Central memory CD8-positive, alpha-beta T cell (primary cell): ENCODE data around the gene TOGARAM2.
A peak's percentile ranks its signal among the peaks of the same experiment; 100 is the strongest.

ENCODE experiments used
- ATAC-seq: fragments of 150-1000 bp; cut with Tn5 transposase; replicated peaks from 2 replicates; pipeline ENCODE4 v1.10.0; 2022; ENCODE audit warnings: mild to moderate bottlenecking, moderate FRiP score, moderate number of reproducible peaks; ENCODE audit not compliant: poor library complexity, severe bottlenecking; ENCODE audit errors: extremely low read depth
- DNase-seq, 2 donors: peaks; one replicate each; pipeline ENCODE4 v3.0.0; 2021; ENCODE audit warnings: low spot score in 2 of 2
- H3K27ac Mint-ChIP-seq: one replicate; pipeline ENCODE4 v1.8.0; 2022; ENCODE audit warnings: low read depth, mild to moderate bottlenecking, moderate library complexity, mixed read lengths
- H3K27me3 Mint-ChIP-seq: one replicate; pipeline ENCODE4 v1.8.0; 2022; ENCODE audit warnings: mixed read lengths
- H3K36me3 Mint-ChIP-seq: one replicate; pipeline ENCODE4 v1.8.0; 2022; ENCODE audit warnings: mild to moderate bottlenecking, moderate library complexity, mixed read lengths; ENCODE audit not compliant: insufficient read depth
- H3K4me1 Mint-ChIP-seq: one replicate; pipeline ENCODE4 v1.8.0; 2022; ENCODE audit warnings: mixed read lengths
- H3K4me3 Mint-ChIP-seq: one replicate; pipeline ENCODE4 v1.8.0; 2022; ENCODE audit warnings: mild to moderate bottlenecking, moderate library complexity, mixed read lengths
- H3K9me3 Mint-ChIP-seq: one replicate; pipeline ENCODE4 v1.8.0; 2022; ENCODE audit warnings: mixed read lengths

TOGARAM2 gene

GRCh38 chr2:28981016-28981441 is at the start of gene TOGARAM2:
Gene TOGARAM2, plus strand, starts transcription at chr2:28981298. Its CDS starts 13,537 bp downstream, at chr2:28994835.
- H3K4me3 Mint-ChIP-seq = no peak within 1 kb of the TSS
- ATAC-seq = no peak

GRCh38 chr2:28934769-28935168 is 46.3 kb upstream of the TOGARAM2 start:
- Mint-ChIP-seq H3K4me3 (no peak overlapping the region), H3K27me3 (no peaks in the 10 kb centered on the region), H3K27ac (no peak overlapping the region), H3K9me3 (no peaks in the 10 kb centered on the region), H3K36me3 (peaks cover 55% of the 10 kb centered on the region), H3K4me1 (no peaks in the 10 kb centered on the region)
- DNase-seq = no peak
- ATAC-seq = no peak

More at GRCh38 chr2:28981016-28981441, at the start of gene TOGARAM2:
- no peaks in the 10 kb centered on the region for H3K27me3 Mint-ChIP-seq
- no peak within 1 kb of the TSS for H3K27ac Mint-ChIP-seq
- DNase-seq = no peak
- no peaks in the 10 kb centered on the region for H3K4me1 Mint-ChIP-seq
- no peaks in the 10 kb centered on the region for H3K36me3 Mint-ChIP-seq
- H3K9me3 Mint-ChIP-seq = no peaks in the 10 kb centered on the region

DNA sequence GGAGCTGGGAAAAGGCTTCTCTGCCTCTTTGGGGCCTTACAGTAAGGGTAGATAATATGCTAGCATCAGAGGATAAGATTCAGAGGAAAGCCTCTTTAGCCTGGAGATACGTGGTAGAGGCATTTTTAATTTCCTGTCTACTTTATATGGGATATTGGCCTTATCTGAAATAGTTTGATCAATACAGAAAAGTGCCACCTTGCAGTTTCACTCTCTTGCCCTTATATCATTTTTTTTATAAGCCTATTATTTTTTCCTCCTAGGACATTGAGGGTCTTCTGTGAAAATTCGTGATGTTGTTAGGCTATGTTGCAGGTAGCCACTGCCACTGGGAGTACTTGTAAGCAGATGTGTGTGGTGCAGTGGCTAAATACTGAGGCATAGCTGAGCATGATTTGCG is 40.1 kb upstream of the TOGARAM2 start:
- Mint-ChIP-seq H3K4me3 (no peak overlapping the region), H3K36me3 (peaks cover 60% of the 10 kb centered on the region), H3K27ac (no peak overlapping the region), H3K27me3 (no peaks in the 10 kb centered on the region), H3K9me3 (no peaks in the 10 kb centered on the region), H3K4me1 (no peaks in the 10 kb centered on the region)
- no peak for ATAC-seq
- DNase-seq = no peak

GRCh38 chr2:28944535-28945248 is 36.4 kb upstream of the TOGARAM2 start:
- Mint-ChIP-seq H3K4me1 (no peaks in the 10 kb centered on the region), H3K27ac (peak overlapping the region; percentile 26), H3K4me3 (no peak overlapping the region), H3K27me3 (no peaks in the 10 kb centered on the region), H3K36me3 (peaks cover 52% of the 10 kb centered on the region), H3K9me3 (no peaks in the 10 kb centered on the region)
- DNase-seq (no peak), ATAC-seq (no peak)

- Mint-ChIP-seq H3K27ac (no peak overlapping the region), H3K9me3 (no peaks in the 10 kb centered on the region), H3K4me1 (no peaks in the 10 kb centered on the region), H3K4me3 (no peak overlapping the region), H3K36me3 (peaks cover 31% of the 10 kb centered on the region), H3K27me3 (no peaks in the 10 kb centered on the region)
- ATAC-seq = no peak
- no peak for DNase-seq
Measured at GRCh38 chr2:28948160-28948559, 32.9 kb upstream of the TOGARAM2 start.

GRCh38 chr2:28949190-28949589 is 31.9 kb upstream of the TOGARAM2 start:
- Mint-ChIP-seq H3K9me3 (no peaks in the 10 kb centered on the region), H3K36me3 (peaks cover 23% of the 10 kb centered on the region), H3K27me3 (no peaks in the 10 kb centered on the region), H3K4me1 (no peaks in the 10 kb centered on the region), H3K27ac (no peak overlapping the region), H3K4me3 (no peak overlapping the region)
- ATAC-seq (no peak), DNase-seq (no peak)

DNA sequence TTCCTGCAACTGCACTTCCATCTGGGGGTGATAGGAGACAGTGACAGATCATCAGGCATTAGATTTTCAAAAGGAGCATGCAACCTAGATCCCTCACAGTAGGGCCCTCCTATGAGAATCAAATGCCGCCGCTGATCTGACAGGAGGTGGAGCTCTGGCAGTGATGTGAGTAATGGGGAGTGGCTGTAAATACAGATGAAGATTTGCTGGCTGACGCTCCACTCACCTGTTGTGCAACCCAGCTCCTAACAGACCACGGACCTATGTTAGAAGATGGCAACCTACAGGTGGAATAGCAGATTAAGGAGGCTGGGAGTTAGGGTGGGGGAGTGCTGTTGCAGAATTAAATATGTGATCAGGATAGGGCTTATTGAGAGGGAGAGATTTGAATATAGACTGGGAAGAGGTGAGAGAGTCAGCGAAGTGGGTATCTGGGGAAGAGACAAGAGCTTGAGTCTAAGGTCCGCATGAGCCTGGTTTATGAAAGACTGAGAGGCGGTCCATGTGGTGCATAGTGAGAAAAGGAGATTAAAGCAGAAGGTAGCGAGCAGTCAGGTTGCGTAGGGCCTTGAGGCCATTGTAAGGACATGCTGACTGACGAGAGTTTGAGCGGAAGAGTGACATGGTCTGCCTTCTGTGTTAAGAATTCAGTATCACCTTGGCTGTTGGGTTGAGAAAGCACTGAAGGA is 31.3 kb upstream of the TOGARAM2 start:
- Mint-ChIP-seq H3K27me3 (no peaks in the 10 kb centered on the region), H3K4me3 (no peak overlapping the region), H3K9me3 (no peaks in the 10 kb centered on the region), H3K27ac (no peak overlapping the region), H3K36me3 (peaks cover 19% of the 10 kb centered on the region), H3K4me1 (no peaks in the 10 kb centered on the region)
- ATAC-seq (no peak), DNase-seq (no peak)

DNA sequence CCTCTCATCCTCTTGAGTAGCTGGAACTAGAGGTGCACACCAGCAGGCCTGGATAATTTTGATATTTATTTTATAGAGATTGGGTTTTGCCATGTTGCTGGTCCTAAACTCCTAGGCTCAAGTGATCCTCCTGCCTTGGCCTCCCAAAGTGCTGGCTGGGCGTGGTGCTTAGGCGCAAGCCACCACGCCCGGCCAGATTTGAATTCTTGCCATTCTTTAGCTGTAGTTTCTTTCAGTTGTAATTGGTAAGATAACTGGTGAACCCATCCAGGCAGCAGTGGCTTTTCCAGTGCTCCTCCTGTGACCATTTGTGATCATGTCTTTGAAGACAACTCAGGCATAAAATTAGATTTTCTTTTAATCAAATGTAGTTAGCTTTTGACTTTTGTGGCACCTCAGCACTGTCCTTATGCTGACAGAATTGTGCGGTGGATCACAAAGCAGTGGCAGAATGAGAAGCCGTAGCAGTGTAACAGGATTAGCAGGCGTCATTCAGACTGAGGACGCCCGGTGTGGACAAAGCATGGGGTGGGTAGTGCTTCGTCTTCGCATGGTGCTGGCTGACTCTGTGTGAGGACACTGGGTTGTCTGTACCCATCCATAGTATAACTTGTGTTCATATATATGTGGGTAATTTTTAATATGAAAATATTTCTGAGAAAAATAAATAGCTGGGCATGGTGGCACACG is 30.0 kb upstream of the TOGARAM2 start:
- Mint-ChIP-seq H3K4me1 (no peaks in the 10 kb centered on the region), H3K36me3 (peaks cover 13% of the 10 kb centered on the region), H3K4me3 (no peak overlapping the region), H3K9me3 (no peaks in the 10 kb centered on the region), H3K27ac (no peak overlapping the region), H3K27me3 (no peaks in the 10 kb centered on the region)
- no peak for DNase-seq
- no peak for ATAC-seq

GRCh38 chr2:28951910-28952835 is 28.9 kb upstream of the TOGARAM2 start:
- DNase-seq (no peak), ATAC-seq (no peak)
- H3K36me3 Mint-ChIP-seq = peaks cover 8% of the 10 kb centered on the region
- H3K4me3 Mint-ChIP-seq = no peak overlapping the region
- H3K4me1 Mint-ChIP-seq = no peaks in the 10 kb centered on the region
- no peak overlapping the region for H3K27ac Mint-ChIP-seq
- H3K27me3 Mint-ChIP-seq = no peaks in the 10 kb centered on the region
- no peaks in the 10 kb centered on the region for H3K9me3 Mint-ChIP-seq

- Mint-ChIP-seq H3K4me1 (no peaks in the 10 kb centered on the region), H3K36me3 (peaks cover 7% of the 10 kb centered on the region), H3K9me3 (no peaks in the 10 kb centered on the region), H3K27me3 (no peaks in the 10 kb centered on the region), H3K4me3 (no peak overlapping the region), H3K27ac (no peak overlapping the region)
- ATAC-seq (no peak), DNase-seq (no peak)
Measured at GRCh38 chr2:28952836-28953211, 28.3 kb upstream of the TOGARAM2 start.

DNA sequence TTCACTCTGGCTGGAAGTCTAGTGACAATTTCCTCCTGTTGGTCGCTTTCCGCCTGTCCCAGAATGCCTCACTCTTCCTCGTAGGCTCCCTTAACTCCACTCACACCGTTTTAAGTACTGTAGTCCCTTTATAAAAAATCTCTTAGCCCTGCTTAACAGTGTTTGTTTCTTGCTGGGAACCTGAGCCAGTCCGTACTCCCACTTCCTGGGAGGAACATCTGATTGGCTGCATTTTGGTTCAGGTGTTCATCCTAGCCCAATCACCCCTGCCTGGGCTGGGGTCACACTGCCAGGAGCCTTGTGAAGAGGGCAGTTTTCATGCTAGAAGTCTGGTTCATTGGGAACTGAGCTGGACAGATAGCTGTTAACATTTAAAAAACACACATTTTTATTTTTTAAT is 25.6 kb upstream of the TOGARAM2 start:
- Mint-ChIP-seq H3K4me3 (no peak overlapping the region), H3K9me3 (no peaks in the 10 kb centered on the region), H3K36me3 (peaks cover 1% of the 10 kb centered on the region), H3K4me1 (no peaks in the 10 kb centered on the region), H3K27ac (no peak overlapping the region), H3K27me3 (no peaks in the 10 kb centered on the region)
- DNase-seq (no peak), ATAC-seq (no peak)

DNA sequence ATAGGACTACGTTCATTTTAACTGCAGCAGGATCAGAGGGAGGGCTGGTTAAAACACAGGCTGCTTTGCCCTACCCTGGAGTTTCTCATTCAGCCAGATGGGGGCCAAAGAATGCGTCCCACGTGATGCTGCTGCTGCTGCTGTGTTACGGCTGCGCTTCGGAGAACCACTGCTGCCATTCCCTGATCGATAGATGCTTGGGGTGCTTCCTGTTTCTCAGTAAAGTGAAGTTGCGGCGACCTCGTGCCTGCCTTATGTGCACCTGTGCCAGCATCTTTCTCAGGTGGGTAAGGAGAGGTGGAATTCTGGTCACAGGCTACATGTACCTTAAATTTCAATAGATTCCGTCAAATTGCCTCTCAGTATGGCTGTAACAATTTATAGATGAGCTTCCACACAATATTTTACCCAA is 24.7 kb upstream of the TOGARAM2 start:
- H3K27ac Mint-ChIP-seq = no peak overlapping the region
- H3K27me3 Mint-ChIP-seq = no peaks in the 10 kb centered on the region
- peak; percentile 58 for ATAC-seq
- peak in 1 of 2 donors; percentile 18 for DNase-seq
- no peaks in the 10 kb centered on the region for H3K4me1 Mint-ChIP-seq
- no peaks in the 10 kb centered on the region for H3K36me3 Mint-ChIP-seq
- no peaks in the 10 kb centered on the region for H3K9me3 Mint-ChIP-seq
- H3K4me3 Mint-ChIP-seq = no peak overlapping the region
